Endothelial cell of umbilical vein (primary cell): ENCODE measurements around the gene CCK. TPM values are rescaled to one million over a fixed set of nuclear protein-coding genes. Genes with fewer than 3 reads are reported as not detected.

Experiments used
- BruUV-seq: library from RNA; stranded (reverse); fragments of 400-500 nt; replicated peaks from 2 replicates; lab custom pipeline; 2021; lab: Mats Ljungman, UMichigan
- CTCF ChIA-PET: fragments of 300-600, 350-600 bp; sonication (Branson Sonifier 250); formaldehyde crosslinking; loops from one replicate; lab custom pipeline; 2021; ENCODE audit warnings: antibody characterized with exemption, inconsistent platforms; lab: Charles Lee
- POLR2A ChIA-PET: fragments of 300-600, 350-600 bp; sonication (Branson Sonifier 250); formaldehyde crosslinking; loops from one replicate; lab custom pipeline; 2021; ENCODE audit warnings: antibody characterized with exemption, inconsistent platforms; lab: Charles Lee
- DNase-seq: peaks from one replicate; pipeline ENCODE4 v3.0.0-alpha.2; 2011; ENCODE audit warnings: low read depth, low spot score
- FAIRE-seq: peaks from 2 replicates; lab custom pipeline; 2011; peaks lifted over from hg19 to GRCh38; lab: Jason Lieb, UNC
- H2AFZ ChIP-seq: 2 replicates; pipeline ENCODE4 v1.6.0; 2012; ENCODE audit warnings: low read depth, low read length, control low read depth, inconsistent platforms
- H3K27ac ChIP-seq: 2 replicates; pipeline ENCODE4 v1.5.1; 2011; ENCODE audit warnings: low read depth, mild to moderate bottlenecking, control low read depth, low read length, moderate library complexity; ENCODE audit not compliant: insufficient read depth
- H3K27me3 ChIP-seq, 2 experiments: 2 replicates each; pipeline versions ENCODE4 v1.6.0 to v1.6.1; 2011; ENCODE audit warnings: low read length in 2 of 2, mixed read lengths in 1 of 2; ENCODE audit not compliant: control insufficient read depth in 2 of 2, insufficient read depth in 2 of 2
- H3K36me3 ChIP-seq, 2 experiments: 2 replicates in 1 of 2; 3 replicates in 1 of 2; pipeline ENCODE4 v1.5.1; 2011; ENCODE audit warnings: low read length in 2 of 2, mild to moderate bottlenecking in 1 of 2, moderate library complexity in 1 of 2; ENCODE audit not compliant: control insufficient read depth in 2 of 2, insufficient read depth in 2 of 2; ENCODE audit errors: extremely low read depth in 1 of 2
- H3K4me1 ChIP-seq: 3 replicates; pipeline ENCODE4 v1.5.1; 2011; ENCODE audit warnings: mild to moderate bottlenecking, low read length; ENCODE audit not compliant: control insufficient read depth, insufficient read depth; ENCODE audit errors: extremely low read depth
- H3K4me2 ChIP-seq: 2 replicates; pipeline ENCODE4 v1.6.1; 2011; ENCODE audit warnings: low read length, control low read depth, mixed read lengths; ENCODE audit not compliant: insufficient read depth
- H3K4me3 ChIP-seq, 3 experiments: fragments of 200-600 bp in 1 of 3; sonication (generic), shearing (Covaris generic) in 1 of 3; replicated peaks in 1 of 3; 2 replicates each; pipeline ENCODE4 v1.5.1; 2011 to 2016; ENCODE audit warnings: control low read depth in 3 of 3, low read length in 3 of 3, mild to moderate bottlenecking in 2 of 3, inconsistent platforms in 1 of 3, low read depth in 1 of 3, moderate library complexity in 1 of 3; ENCODE audit not compliant: insufficient read depth in 1 of 3
- H3K79me2 ChIP-seq: 2 replicates; pipeline ENCODE4 v1.6.0; 2012; ENCODE audit warnings: low read length, inconsistent platforms; ENCODE audit not compliant: control insufficient read depth, insufficient read depth
- H3K9ac ChIP-seq: replicated peaks from 2 replicates; pipeline ENCODE3; 2011; ENCODE audit warnings: low read length, control low read depth; ENCODE audit not compliant: insufficient read depth; ENCODE audit errors: extremely low read depth
- H3K9me1 ChIP-seq: replicated peaks from 3 replicates; pipeline ENCODE4 v1.6.0; 2011; ENCODE audit warnings: mild to moderate bottlenecking, low read length; ENCODE audit not compliant: control insufficient read depth, insufficient read depth; ENCODE audit errors: extremely low read depth
- H3K9me3 ChIP-seq: replicated peaks from 2 replicates; pipeline ENCODE4 v1.5.1; 2012; ENCODE audit warnings: low read length, inconsistent platforms; ENCODE audit not compliant: control insufficient read depth, insufficient read depth
- H4K20me1 ChIP-seq: replicated peaks from 2 replicates; pipeline ENCODE3; 2011; ENCODE audit warnings: mild to moderate bottlenecking, low read length; ENCODE audit not compliant: control insufficient read depth, insufficient read depth; ENCODE audit errors: extremely low read depth
- CTCF ChIP-seq, 2 donors: IDR thresholded peaks; 1 replicate in 1 of 2; 2 replicates in 1 of 2; pipeline ENCODE4 v1.5.1; 2011; ENCODE audit warnings: low read length in 2 of 2, mild to moderate bottlenecking in 2 of 2, moderate library complexity in 2 of 2, control low read depth in 1 of 2, inconsistent platforms in 1 of 2, low read depth in 1 of 2; ENCODE audit not compliant: insufficient read depth in 1 of 2; ENCODE audit errors: extremely low read depth in 1 of 2
- EZH2 ChIP-seq: IDR thresholded peaks from 2 replicates; pipeline ENCODE4 v1.6.1; 2012; ENCODE audit warnings: borderline replicate concordance, low read depth, mild to moderate bottlenecking, moderate library complexity, low read length, inconsistent platforms; ENCODE audit not compliant: severe bottlenecking
- FOS ChIP-seq: IDR thresholded peaks from 2 replicates; pipeline ENCODE4 v1.6.1; 2011; ENCODE audit warnings: mild to moderate bottlenecking, low read length, moderate library complexity, borderline replicate concordance; ENCODE audit not compliant: insufficient read depth
- GATA2 ChIP-seq: IDR thresholded peaks from 2 replicates; pipeline ENCODE4 v1.7.0; 2011; ENCODE audit warnings: low read depth, mild to moderate bottlenecking, moderate library complexity, mixed read lengths, low read length; ENCODE audit not compliant: insufficient read length, insufficient read depth
- JUN ChIP-seq: IDR thresholded peaks from 2 replicates; pipeline ENCODE4 v1.6.1; 2011; ENCODE audit warnings: borderline replicate concordance, low read depth; ENCODE audit not compliant: insufficient read length, insufficient read depth
- MAX ChIP-seq: IDR thresholded peaks from 2 replicates; pipeline ENCODE4 v1.6.1; 2011; ENCODE audit not compliant: insufficient read depth, insufficient read length
- MYC ChIP-seq: IDR thresholded peaks from one replicate; pipeline ENCODE4 v1.6.1; 2011; ENCODE audit warnings: mild to moderate bottlenecking, low read depth, low read length
- POLR2A ChIP-seq: IDR thresholded peaks from 2 replicates; pipeline ENCODE4 v1.6.1; 2012; ENCODE audit warnings: low read depth, mild to moderate bottlenecking, control low read depth, low read length
- POLR2AphosphoS5 ChIP-seq: IDR thresholded peaks from 2 replicates; pipeline ENCODE4 v1.6.1; 2012; ENCODE audit warnings: low read depth, mild to moderate bottlenecking, control low read depth, low read length, moderate library complexity; ENCODE audit not compliant: insufficient read depth
- dilution Hi-C: fragments of 300-500 bp; cut with MboI; formaldehyde crosslinking; loops from one replicate; pipeline ENCODE4 v1.15.0; 2019; ENCODE audit warnings: low sequenced_read_pairs; ENCODE audit not compliant: extremely low pct_ligation_motif_present
- intact Hi-C: fragments of 100-400 bp; cut with micrococcal nuclease; formaldehyde crosslinking; loops from one replicate; pipeline ENCODE4 v1.10.0; 2022
- polyA plus RNA-seq, 4 experiments: library from polyadenylated mRNA; depleted of rRNA in 3 of 4; stranded (reverse) in 3 of 4; unstranded in 1 of 4; fragments of >200 nt; gene quantifications; 2 replicates each; pipeline versions ENCODE4 v1.2.1 to v1.2.3, GENCODE V29; 2011 to 2012; ENCODE audit warnings: missing spikeins in 1 of 4
- total RNA-seq: library from RNA; stranded (reverse); gene quantifications from 2 replicates; pipeline ENCODE4 v1.2.3, GENCODE V29; 2021

The CCK gene
- total and polyA plus RNA-seq, 2 donors (not counting 3 experiments of a cell fraction or from before 2014, with no cell fraction given), result not detected

GRCh38 chr3:42216931-42217333 is 49.1 kb downstream of the CCK start:
- Histone ChIP-seq H2AFZ (no peak overlapping the region), H3K4me3 (no peak overlapping the region), H3K36me3 (peaks cover 0 to 27% of the 10 kb centered on the region in 2 experiments), H3K4me2 (no peak overlapping the region), H3K9me3 (no peaks in the 10 kb centered on the region), H3K9ac (no peak overlapping the region), H3K27me3 (no peaks in the 10 kb centered on the region), H3K27ac (no peak overlapping the region), H3K79me2 (no peaks in the 10 kb centered on the region), H3K4me1 (no peaks in the 10 kb centered on the region), H4K20me1 (no peaks in the 10 kb centered on the region), H3K9me1 (no peaks in the 10 kb centered on the region)
- POLR2A ChIA-PET, result no interaction called here
- FAIRE-seq, result no peak
- TF ChIP-seq GATA2 (no peak), JUN (no peak), EZH2 (no peak), MAX (no peak), CTCF (IDR thresholded peaks at IDR 0.05; ENCODE audit: extremely low read depth in 1 of 2, insufficient read depth in 1 of 2, low read depth in 1 of 2, low read length in 2 of 2) (no peak), MYC (no peak), POLR2A (no peak), FOS (no peak), POLR2AphosphoS5 (no peak)
- dilution Hi-C loops (no loop called here), intact Hi-C loops (no loop called here)
- DNase-seq, result no peak
- CTCF ChIA-PET, result no interaction called here
- BruUV-seq, result no TSS peak
